IMR-90 (cell line): ENCODE data around the gene PDC. TPM values are rescaled to one million over a fixed set of nuclear protein-coding genes. Genes with fewer than 3 reads are reported as not detected.

ENCODE experiments used
- ATAC-seq: fragments of 200-7000 bp; cut with Tn5 transposase; 2 replicates; pipeline ENCODE4 v1.9.1; 2020; ENCODE audit warnings: low read depth, mild to moderate bottlenecking, moderate library complexity
- BruUV-seq: library from RNA; stranded (reverse); fragments of 400-500 nt; replicated peaks from 2 replicates; lab custom pipeline; 2021; lab: Mats Ljungman, UMichigan
- CTCF ChIA-PET: fragments of 300-600 bp; formaldehyde crosslinking; extraction: SDS; loops from one replicate; lab custom pipeline; 2021; ENCODE audit warnings: antibody characterized with exemption; lab: Yijun Ruan, JAX
- POLR2A ChIA-PET: fragments of 300-600 bp; sonication (Branson Sonifier 250); formaldehyde crosslinking; loops from one replicate; lab custom pipeline; 2022; ENCODE audit warnings: antibody characterized with exemption; ENCODE audit not compliant: unreplicated experiment; lab: Charles Lee
- DNase-seq: peaks from one replicate; pipeline ENCODE4 v3.0.0; 2013
- H2AFZ ChIP-seq: replicated peaks from 2 replicates; pipeline ENCODE3; 2013; ENCODE audit warnings: low read length, mild to moderate bottlenecking; ENCODE audit not compliant: poor library complexity
- H2AK5ac ChIP-seq: 2 replicates; pipeline ENCODE4 v1.6.1; 2013; ENCODE audit warnings: low read depth, low read length, inconsistent platforms
- H2AK9ac ChIP-seq: replicated peaks from 2 replicates; pipeline ENCODE3; 2013; ENCODE audit warnings: mild to moderate bottlenecking, low read depth, low read length, moderate library complexity; ENCODE audit not compliant: poor library complexity
- H2BK120ac ChIP-seq: 2 replicates; pipeline ENCODE4 v1.6.1; 2013; ENCODE audit warnings: low read depth, low read length, inconsistent platforms
- H2BK15ac ChIP-seq: 3 replicates; pipeline ENCODE4 v1.6.1; 2013; ENCODE audit warnings: low read depth, low read length, inconsistent platforms
- H2BK20ac ChIP-seq: 2 replicates; pipeline ENCODE4 v1.6.1; 2013; ENCODE audit warnings: low read depth, mild to moderate bottlenecking, inconsistent platforms, low read length, moderate library complexity
- H2BK5ac ChIP-seq: 2 replicates; pipeline ENCODE4 v1.6.1; 2013; ENCODE audit warnings: mild to moderate bottlenecking, low read depth, low read length, inconsistent platforms; ENCODE audit not compliant: poor library complexity, severe bottlenecking
- H3K14ac ChIP-seq: replicated peaks from 2 replicates; pipeline ENCODE4 v1.6.1; 2013; ENCODE audit warnings: low read depth, low read length, inconsistent platforms
- H3K18ac ChIP-seq: 2 replicates; pipeline ENCODE4 v1.6.1; 2013; ENCODE audit warnings: low read depth, low read length, control low read depth
- H3K23ac ChIP-seq: 2 replicates; pipeline ENCODE4 v1.6.1; 2013; ENCODE audit warnings: low read depth, low read length, inconsistent platforms
- H3K27ac ChIP-seq: 2 replicates; pipeline ENCODE4 v1.5.1; 2013; ENCODE audit warnings: mild to moderate bottlenecking, control low read depth, low read length; ENCODE audit not compliant: insufficient read depth
- H3K27me3 ChIP-seq: 2 replicates; pipeline ENCODE4 v1.6.1; 2013; ENCODE audit warnings: low read length; ENCODE audit not compliant: control insufficient read depth, insufficient read depth
- H3K36me3 ChIP-seq: 2 replicates; pipeline ENCODE4 v1.6.1; 2013; ENCODE audit warnings: low read length, mixed read lengths; ENCODE audit not compliant: control insufficient read depth, insufficient read depth
- H3K4ac ChIP-seq: 2 replicates; pipeline ENCODE4 v1.6.1; 2013; ENCODE audit warnings: low read depth, low read length, inconsistent platforms
- H3K4me1 ChIP-seq: 2 replicates; pipeline ENCODE4 v1.6.1; 2013; ENCODE audit warnings: low read length, mixed read lengths; ENCODE audit not compliant: control insufficient read depth, insufficient read depth
- H3K4me2 ChIP-seq: 2 replicates; pipeline ENCODE4 v1.6.1; 2013; ENCODE audit warnings: low read depth, mild to moderate bottlenecking, control low read depth, low read length, moderate library complexity
- H3K4me3 ChIP-seq: 2 replicates; pipeline ENCODE4 v1.5.1; 2013; ENCODE audit warnings: low read depth, mild to moderate bottlenecking, control low read depth, low read length, moderate library complexity; ENCODE audit not compliant: insufficient read depth
- H3K56ac ChIP-seq: 2 replicates; pipeline ENCODE4 v1.6.1; 2013; ENCODE audit warnings: low read length, inconsistent platforms; ENCODE audit not compliant: insufficient read depth; ENCODE audit errors: extremely low read depth
- H3K79me1 ChIP-seq, 2 experiments: 2 replicates each; pipeline ENCODE4 v1.6.1; 2013; ENCODE audit warnings: low read length in 2 of 2, inconsistent platforms in 1 of 2, low read depth in 1 of 2
- H3K9ac ChIP-seq: 2 replicates; pipeline ENCODE4 v1.6.1; 2013; ENCODE audit warnings: low read depth, low read length, control low read depth
- H3K9me1 ChIP-seq: 2 replicates; pipeline ENCODE4 v1.6.1; 2013; ENCODE audit warnings: low read length, inconsistent platforms; ENCODE audit not compliant: insufficient read depth
- H3K9me3 ChIP-seq: 2 replicates; pipeline ENCODE4 v1.6.1; 2013; ENCODE audit warnings: low read length; ENCODE audit not compliant: control insufficient read depth, insufficient read depth
- H4K20me1 ChIP-seq: 2 replicates; pipeline ENCODE4 v1.6.1; 2013; ENCODE audit warnings: low read length, inconsistent platforms; ENCODE audit not compliant: insufficient read depth
- H4K5ac ChIP-seq: 2 replicates; pipeline ENCODE4 v1.6.1; 2013; ENCODE audit warnings: mild to moderate bottlenecking, low read depth, low read length, control low read depth
- H4K8ac ChIP-seq, 2 experiments: 2 replicates each; pipeline ENCODE4 v1.6.1; 2013; ENCODE audit warnings: low read depth in 2 of 2, low read length in 2 of 2, control low read depth in 1 of 2, inconsistent platforms in 1 of 2
- H4K91ac ChIP-seq: 2 replicates; pipeline ENCODE4 v1.6.1; 2013; ENCODE audit warnings: low read depth, low read length, inconsistent platforms; ENCODE audit not compliant: insufficient read depth
- MAFK ChIP-seq: IDR thresholded peaks from 2 replicates; pipeline ENCODE4 v1.6.1; 2012; ENCODE audit warnings: low read depth, low read length, improper control_type of control experiment
- RFX5 ChIP-seq: IDR thresholded peaks from 2 replicates; pipeline ENCODE4 v1.8.0; 2012; ENCODE audit warnings: low read depth, mild to moderate bottlenecking, low read length, moderate library complexity
- WGBS, 2 experiments: methylation state at CpG; one replicate each; pipeline versions ENCODE4 v1.1.5 to v1.1.7; 2013; ENCODE audit warnings: missing lambda C conversion rate in 2 of 2; ENCODE audit not compliant: insufficient read length in 1 of 2; ENCODE audit errors: extremely low coverage in 2 of 2; 5-methylcytosine and 5-hydroxymethylcytosine counted together
- dilution Hi-C: fragments of 300-500 bp; cut with HindIII; formaldehyde crosslinking; loops from one replicate; pipeline ENCODE4 v1.14.3; 2018; ENCODE audit warnings: low sequenced_read_pairs; ENCODE audit not compliant: unreplicated experiment
- in situ Hi-C: fragments of 300-500 bp; cut with MboI; formaldehyde crosslinking; loops from 3 replicates; pipeline ENCODE4 v1.14.3; 2019; ENCODE audit warnings: low sequenced_read_pairs, inconsistent platforms, mixed read lengths
- intact Hi-C: fragments of 100-400 bp; cut with micrococcal nuclease; formaldehyde crosslinking; loops from 2 replicates; pipeline ENCODE4 v1.10.0; 2022
- polyA plus RNA-seq, 3 experiments: library from polyadenylated mRNA; depleted of rRNA; stranded (reverse); fragments of >200 nt; gene quantifications; 2 replicates each; pipeline ENCODE4 v1.2.3, GENCODE V29; 2012; ENCODE audit warnings: low replicate concordance in 1 of 3
- total RNA-seq: library from RNA; depleted of rRNA; stranded (reverse); fragments of >200 nt; gene quantifications from 2 replicates; pipeline ENCODE4 v1.2.3, GENCODE V29; 2012

Gene PDC
- total and polyA plus RNA-seq, 2 of the 4 experiments (the other 2 are of a cell fraction): not detected

DNA sequence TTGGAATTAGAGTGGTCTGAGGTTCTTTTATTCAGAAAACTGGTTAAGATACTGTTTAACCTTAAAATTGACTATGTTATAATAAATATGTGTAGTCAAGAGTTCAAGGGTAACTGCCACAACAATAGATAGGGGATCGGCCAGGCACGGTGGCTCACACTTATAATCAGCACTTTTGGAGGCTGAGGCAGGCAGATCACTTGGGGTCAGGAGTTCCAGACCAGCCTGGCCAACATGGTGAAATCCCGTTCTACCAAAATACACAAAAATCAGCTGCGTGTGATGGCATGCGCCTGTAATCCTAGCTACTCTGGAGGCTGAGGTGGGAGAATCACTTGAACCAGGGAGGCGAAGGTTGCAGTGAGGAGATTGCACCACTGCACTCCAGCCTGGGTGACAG is 39.5 kb downstream of the PDC start:
- ATAC-seq: no peak
- TF ChIP-seq MAFK (no peak), RFX5 (no peak)
- BruUV-seq: no TSS peak

More for the DNA sequence above, 39.5 kb downstream of the PDC start:
- H2AFZ ChIP-seq: no peak overlapping the region
- H3K23ac ChIP-seq: no peak overlapping the region
- no peaks in the 10 kb centered on the region for H3K9me3 ChIP-seq
- H2BK5ac ChIP-seq: no peak overlapping the region
- CTCF ChIA-PET: no interaction called here
- H2AK9ac ChIP-seq: no peak overlapping the region
- H3K9me1 ChIP-seq: peaks cover 3% of the 10 kb centered on the region; the same call in 1 of the 2 replicates
- H3K27me3 ChIP-seq: no peaks in the 10 kb centered on the region
- H3K4me2 ChIP-seq: no peak overlapping the region
- H3K4me1 ChIP-seq: peaks cover 7% of the 10 kb centered on the region
- no peaks in the 10 kb centered on the region for H4K20me1 ChIP-seq
- H2BK120ac ChIP-seq: no peak overlapping the region
- no peak overlapping the region for H3K27ac ChIP-seq
- no peaks in the 10 kb centered on the region; a peak in 1 of 4 replicates for H3K79me1 ChIP-seq
- no peak overlapping the region for H3K9ac ChIP-seq
- no peak overlapping the region for H4K91ac ChIP-seq
- intact Hi-C loops (loop anchor here (5.0 kb wide), 1 partner anchor 56 kb away; no protein-coding TSS in a partner anchor), in situ Hi-C loops (no loop called here), dilution Hi-C loops (no loop called here)
- DNase-seq: no peak
- no peak overlapping the region for H3K4me3 ChIP-seq
- no peak overlapping the region for H3K14ac ChIP-seq
- POLR2A ChIA-PET: no interaction called here
- no peak overlapping the region; the same call in 1 of the 2 replicates for H4K5ac ChIP-seq
- H3K4ac ChIP-seq: no peak overlapping the region
- H3K56ac ChIP-seq: no peak overlapping the region
- no peak overlapping the region for H4K8ac ChIP-seq
- peaks cover 5% of the 10 kb centered on the region for H3K36me3 ChIP-seq
- 0 out of 2 replicates have a peak overlapping the region, but pooled peaks have one; percentile 20 for H2AK5ac ChIP-seq
- H2BK15ac ChIP-seq: no peak overlapping the region
- no CpG with 5 or more reads among the region's 6 CpGs for WGBS, 2 experiments
- no peak overlapping the region for H2BK20ac ChIP-seq
- H3K18ac ChIP-seq: no peak overlapping the region; the same call in 1 of the 2 replicates
